ENCODE data around the gene NUP210L. TPM values are rescaled to one million over a fixed set of nuclear protein-coding genes. Genes with fewer than 3 reads are reported as not detected.
A peak's percentile ranks its signal among the peaks of the same experiment; 100 is the strongest.

NUP210L gene
- total and polyA plus RNA-seq, 2 of the 13 experiments (the other 11 are each of a cell fraction or from before 2014, with no cell fraction given) = not detected

DNA sequence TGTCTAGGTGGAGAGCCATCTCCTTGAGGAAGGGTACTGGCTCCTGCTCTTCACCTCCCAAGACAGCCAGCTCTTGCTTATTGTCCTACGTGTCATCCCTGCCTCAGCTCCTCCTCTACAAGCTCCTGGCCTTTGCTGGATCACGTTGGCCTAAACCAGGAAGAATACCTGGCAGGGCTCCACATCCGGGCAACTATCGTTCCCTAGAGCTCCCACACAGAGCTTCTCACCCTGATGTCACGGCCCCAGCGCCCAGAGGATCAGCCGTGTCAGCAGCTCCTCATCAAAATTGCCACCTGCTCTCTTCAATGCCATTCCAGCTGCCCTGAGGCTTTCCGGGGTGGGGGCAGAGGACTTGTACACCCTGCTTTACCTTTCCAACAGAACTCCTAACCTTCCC lies 38.9 kb upstream of the NUP210L start:
- no peaks in the 10 kb centered on the region for H3K36me3 ChIP-seq (replicated peaks in 1 of 2; ENCODE audit: control insufficient read depth in 1 of 2, insufficient read depth in 2 of 2, low read length in 2 of 2)
- ChIA-PET CTCF (ENCODE audit: low intra/inter-chr PET ratio, low total read pairs) (no interaction called here), POLR2A (interaction anchor here (0.6 to 2.3 kb wide), 6 partner anchors 12 to 485 kb away, joined by 3 to 12 read pairs (median 6); partner anchors contain the start of gene UBAP2L)
- 29% methylated on average over 5 of the region's 8 CpGs for WGBS (ENCODE audit: low lambda C conversion rate)
- no peaks in the 10 kb centered on the region for H3K79me2 ChIP-seq (ENCODE audit: insufficient read depth, low read length)
- no peaks in the 10 kb centered on the region for H4K20me1 ChIP-seq (ENCODE audit: insufficient read depth, low read length)
- H3K4me1 ChIP-seq (ENCODE audit: insufficient read depth, low read length) = peaks cover 56% of the 10 kb centered on the region
- no peaks in the 10 kb centered on the region for H3K9me3 ChIP-seq (ENCODE audit: low read length)
- DNase-seq (ENCODE audit: low spot score) (peak; percentile 52), FAIRE-seq (no peak), ATAC-seq (peak; percentile 70)
- peak overlapping the region; percentile 38 to 64 (median 41) for H3K4me3 ChIP-seq (replicated peaks in 1 of 3; ENCODE audit: insufficient read depth in 1 of 3, low read depth in 2 of 3, low read length in 3 of 3)
- peak overlapping the region; percentile 63 for H2AFZ ChIP-seq (ENCODE audit: low read length)
- peak overlapping the region; percentile 87 for H3K4me2 ChIP-seq (ENCODE audit: low read depth, low read length)
- H3K27me3 ChIP-seq (ENCODE audit: control insufficient read depth in 1 of 2, insufficient read depth in 2 of 2, low read length in 2 of 2) = peaks cover 0 to 13% of the 10 kb centered on the region in 2 experiments; a peak in 3 of 5 replicates
- H3K9ac ChIP-seq (ENCODE audit: insufficient read depth, low read depth, low read length) = peak overlapping the region; percentile 55
- intact Hi-C loops (cut with micrococcal nuclease; ENCODE audit: unreplicated experiment) (loop anchor here (10.0 kb wide), 1 partner anchor 141 kb away; no protein-coding TSS in a partner anchor), in situ Hi-C loops (cut with HindIII; ENCODE audit: extremely low pct_ligation_motif_present, low pct_unique_long_range_greater_than_20kb) (no loop called here)
- no TSS peak for BruUV-seq (replicated peaks)
- H3K27ac ChIP-seq (ENCODE audit: extremely low read length, insufficient read depth, low read length) = no peak overlapping the region
- no peak for TF ChIP-seq MTA1 (CRISPR knock-in tag; IDR thresholded peaks at IDR 0.05; ENCODE audit: borderline replicate concordance)
- no peak for TF ChIP-seq ZNF17 (CRISPR knock-in tag; IDR thresholded peaks at IDR 0.05)
- TF ChIP-seq PAF1 (CRISPR knock-in tag; IDR thresholded peaks at IDR 0.05) = no peak
- TF ChIP-seq POLR2AphosphoS5 (IDR thresholded peaks at IDR 0.05; ENCODE audit: low read depth, low read length) = peak; percentile 36; the same call in 1 of the 2 replicates
- TF ChIP-seq ARHGAP35 (CRISPR knock-in tag; IDR thresholded peaks at IDR 0.05; ENCODE audit: borderline replicate concordance) = no peak
- no peak for TF ChIP-seq DMAP1 (CRISPR knock-in tag; IDR thresholded peaks at IDR 0.05)
- TF ChIP-seq, protein P1, sequence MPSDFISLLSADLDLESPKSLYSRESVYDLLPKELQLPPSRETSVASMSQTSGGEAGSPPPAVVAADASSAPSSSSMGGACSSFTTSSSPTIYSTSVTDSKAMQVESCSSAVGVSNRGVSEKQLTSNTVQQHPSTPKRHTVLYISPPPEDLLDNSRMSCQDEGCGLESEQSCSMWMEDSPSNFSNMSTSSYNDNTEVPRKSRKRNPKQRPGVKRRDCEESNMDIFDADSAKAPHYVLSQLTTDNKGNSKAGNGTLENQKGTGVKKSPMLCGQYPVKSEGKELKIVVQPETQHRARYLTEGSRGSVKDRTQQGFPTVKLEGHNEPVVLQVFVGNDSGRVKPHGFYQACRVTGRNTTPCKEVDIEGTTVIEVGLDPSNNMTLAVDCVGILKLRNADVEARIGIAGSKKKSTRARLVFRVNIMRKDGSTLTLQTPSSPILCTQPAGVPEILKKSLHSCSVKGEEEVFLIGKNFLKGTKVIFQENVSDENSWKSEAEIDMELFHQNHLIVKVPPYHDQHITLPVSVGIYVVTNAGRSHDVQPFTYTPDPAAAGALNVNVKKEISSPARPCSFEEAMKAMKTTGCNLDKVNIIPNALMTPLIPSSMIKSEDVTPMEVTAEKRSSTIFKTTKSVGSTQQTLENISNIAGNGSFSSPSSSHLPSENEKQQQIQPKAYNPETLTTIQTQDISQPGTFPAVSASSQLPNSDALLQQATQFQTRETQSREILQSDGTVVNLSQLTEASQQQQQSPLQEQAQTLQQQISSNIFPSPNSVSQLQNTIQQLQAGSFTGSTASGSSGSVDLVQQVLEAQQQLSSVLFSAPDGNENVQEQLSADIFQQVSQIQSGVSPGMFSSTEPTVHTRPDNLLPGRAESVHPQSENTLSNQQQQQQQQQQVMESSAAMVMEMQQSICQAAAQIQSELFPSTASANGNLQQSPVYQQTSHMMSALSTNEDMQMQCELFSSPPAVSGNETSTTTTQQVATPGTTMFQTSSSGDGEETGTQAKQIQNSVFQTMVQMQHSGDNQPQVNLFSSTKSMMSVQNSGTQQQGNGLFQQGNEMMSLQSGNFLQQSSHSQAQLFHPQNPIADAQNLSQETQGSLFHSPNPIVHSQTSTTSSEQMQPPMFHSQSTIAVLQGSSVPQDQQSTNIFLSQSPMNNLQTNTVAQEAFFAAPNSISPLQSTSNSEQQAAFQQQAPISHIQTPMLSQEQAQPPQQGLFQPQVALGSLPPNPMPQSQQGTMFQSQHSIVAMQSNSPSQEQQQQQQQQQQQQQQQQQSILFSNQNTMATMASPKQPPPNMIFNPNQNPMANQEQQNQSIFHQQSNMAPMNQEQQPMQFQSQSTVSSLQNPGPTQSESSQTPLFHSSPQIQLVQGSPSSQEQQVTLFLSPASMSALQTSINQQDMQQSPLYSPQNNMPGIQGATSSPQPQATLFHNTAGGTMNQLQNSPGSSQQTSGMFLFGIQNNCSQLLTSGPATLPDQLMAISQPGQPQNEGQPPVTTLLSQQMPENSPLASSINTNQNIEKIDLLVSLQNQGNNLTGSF (CRISPR knock-in tag; IDR thresholded peaks at IDR 0.05) = no peak
- TF ChIP-seq ZNF616 (CRISPR knock-in tag; IDR thresholded peaks at IDR 0.05; ENCODE audit: low read depth) = no peak
- peak; percentile 25; the same call in 1 of the 2 replicates for TF ChIP-seq ZFX (CRISPR knock-in tag; IDR thresholded peaks at IDR 0.05; ENCODE audit: low read depth)
- no peak for TF ChIP-seq ZKSCAN5 (CRISPR knock-in tag; IDR thresholded peaks at IDR 0.05)
- no peak for TF ChIP-seq ZBTB38 (CRISPR knock-in tag; IDR thresholded peaks at IDR 0.05)
- TF ChIP-seq ZBTB1 (CRISPR knock-in tag; IDR thresholded peaks at IDR 0.05; ENCODE audit: borderline replicate concordance) = no peak
- TF ChIP-seq SUZ12 (IDR thresholded peaks at IDR 0.05; ENCODE audit: low read depth, low read length) = no peak
- 0 out of 2 replicates have a peak, but pooled peaks have one; percentile 35 for TF ChIP-seq TGIF2 (CRISPR knock-in tag; IDR thresholded peaks at IDR 0.05)
- TF ChIP-seq, protein P2, sequence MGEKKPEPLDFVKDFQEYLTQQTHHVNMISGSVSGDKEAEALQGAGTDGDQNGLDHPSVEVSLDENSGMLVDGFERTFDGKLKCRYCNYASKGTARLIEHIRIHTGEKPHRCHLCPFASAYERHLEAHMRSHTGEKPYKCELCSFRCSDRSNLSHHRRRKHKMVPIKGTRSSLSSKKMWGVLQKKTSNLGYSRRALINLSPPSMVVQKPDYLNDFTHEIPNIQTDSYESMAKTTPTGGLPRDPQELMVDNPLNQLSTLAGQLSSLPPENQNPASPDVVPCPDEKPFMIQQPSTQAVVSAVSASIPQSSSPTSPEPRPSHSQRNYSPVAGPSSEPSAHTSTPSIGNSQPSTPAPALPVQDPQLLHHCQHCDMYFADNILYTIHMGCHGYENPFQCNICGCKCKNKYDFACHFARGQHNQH (CRISPR knock-in tag; IDR thresholded peaks at IDR 0.05) = no peak
- TF ChIP-seq FOSL1 (CRISPR knock-in tag; IDR thresholded peaks at IDR 0.05; ENCODE audit: borderline replicate concordance) = no peak
- no peak for TF ChIP-seq DNMT1 (CRISPR knock-in tag; IDR thresholded peaks at IDR 0.05)
- TF ChIP-seq ZNF224 (CRISPR knock-in tag; IDR thresholded peaks at IDR 0.05) = no peak
- TF ChIP-seq, protein P3, sequence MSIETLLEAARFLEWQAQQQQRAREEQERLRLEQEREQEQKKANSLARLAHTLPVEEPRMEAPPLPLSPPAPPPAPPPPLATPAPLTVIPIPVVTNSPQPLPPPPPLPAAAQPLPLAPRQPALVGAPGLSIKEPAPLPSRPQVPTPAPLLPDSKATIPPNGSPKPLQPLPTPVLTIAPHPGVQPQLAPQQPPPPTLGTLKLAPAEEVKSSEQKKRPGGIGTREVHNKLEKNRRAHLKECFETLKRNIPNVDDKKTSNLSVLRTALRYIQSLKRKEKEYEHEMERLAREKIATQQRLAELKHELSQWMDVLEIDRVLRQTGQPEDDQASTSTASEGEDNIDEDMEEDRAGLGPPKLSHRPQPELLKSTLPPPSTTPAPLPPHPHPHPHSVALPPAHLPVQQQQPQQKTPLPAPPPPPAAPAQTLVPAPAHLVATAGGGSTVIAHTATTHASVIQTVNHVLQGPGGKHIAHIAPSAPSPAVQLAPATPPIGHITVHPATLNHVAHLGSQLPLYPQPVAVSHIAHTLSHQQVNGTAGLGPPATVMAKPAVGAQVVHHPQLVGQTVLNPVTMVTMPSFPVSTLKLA (IDR thresholded peaks at IDR 0.05) = no peak
- TF ChIP-seq ZNF232 (CRISPR knock-in tag; IDR thresholded peaks at IDR 0.05; ENCODE audit: borderline replicate concordance) = no peak

Data from HepG2 (cell line).